ENCODE results near the gene CCDC9. TPM values are rescaled to one million over a fixed set of nuclear protein-coding genes. Genes with fewer than 3 reads are reported as not detected.
"Not testable (repeated sequence)": the region's sequence is repeated elsewhere in the genome, so short reads cannot be mapped to it uniquely, and the experiment has no call there.

CCDC9 gene
- total RNA-seq, 1 donor: 11.5 TPM

- Histone ChIP-seq H3K27me3 (ENCODE audit: insufficient read depth, low read length) (peaks cover 30% of the 10 kb centered on the region), H3K4me1 (ENCODE audit: insufficient read depth, low read length) (peaks cover 49% of the 10 kb centered on the region), H3K4me3 (ENCODE audit: low read length) (no peak overlapping the region), H3K9me3 (ENCODE audit: low read depth, low read length) (no peaks in the 10 kb centered on the region)
Observed at GRCh38 chr19:47243776-47244547, 12.4 kb upstream of the CCDC9 start.

- no peak overlapping the region for H3K4me3 ChIP-seq (ENCODE audit: low read length)
- H3K4me1 ChIP-seq (ENCODE audit: insufficient read depth, low read length): peaks cover 18% of the 10 kb centered on the region
- H3K9me3 ChIP-seq (ENCODE audit: low read depth, low read length): no peaks in the 10 kb centered on the region
- H3K27me3 ChIP-seq (ENCODE audit: insufficient read depth, low read length): peaks cover 2% of the 10 kb centered on the region
Observed at GRCh38 chr19:47247308-47247990, 8.9 kb upstream of the CCDC9 start.

GRCh38 chr19:47253016-47253415, 3.3 kb upstream of the CCDC9 start:
- H3K4me3 ChIP-seq (ENCODE audit: low read length); H3K27me3 ChIP-seq (ENCODE audit: insufficient read depth, low read length); H3K9me3 ChIP-seq (ENCODE audit: low read depth, low read length): not testable (repeated sequence)
- H3K4me1 ChIP-seq (ENCODE audit: insufficient read depth, low read length): peaks cover 13% of the 10 kb centered on the region

GRCh38 chr19:47253467-47253881, 2.9 kb upstream of the CCDC9 start:
- Histone ChIP-seq H3K27me3 (ENCODE audit: insufficient read depth, low read length) (no peaks in the 10 kb centered on the region), H3K9me3 (ENCODE audit: low read depth, low read length) (no peaks in the 10 kb centered on the region), H3K4me1 (ENCODE audit: insufficient read depth, low read length) (peaks cover 18% of the 10 kb centered on the region), H3K4me3 (ENCODE audit: low read length) (no peak overlapping the region)

GRCh38 chr19:47253970-47254369, 2.4 kb upstream of the CCDC9 start:
- no peaks in the 10 kb centered on the region for H3K9me3 ChIP-seq (ENCODE audit: low read depth, low read length)
- no peaks in the 10 kb centered on the region for H3K27me3 ChIP-seq (ENCODE audit: insufficient read depth, low read length)
- no peak overlapping the region for H3K4me3 ChIP-seq (ENCODE audit: low read length)
- H3K4me1 ChIP-seq (ENCODE audit: insufficient read depth, low read length): peaks cover 20% of the 10 kb centered on the region

- Histone ChIP-seq H3K4me3 (ENCODE audit: low read length) (peak overlapping the region; percentile 50), H3K4me1 (ENCODE audit: insufficient read depth, low read length) (peaks cover 20% of the 10 kb centered on the region)
Observed at GRCh38 chr19:47256693-47257410, 527 bp downstream of the CCDC9 start.

GRCh38 chr19:47257411-47258169, 1.3 kb downstream of the CCDC9 start:
- peak overlapping the region; percentile 46 for H3K4me3 ChIP-seq (ENCODE audit: low read length)
- H3K27me3 ChIP-seq (ENCODE audit: insufficient read depth, low read length): no peaks in the 10 kb centered on the region
- no peaks in the 10 kb centered on the region for H3K9me3 ChIP-seq (ENCODE audit: low read depth, low read length)
- H3K4me1 ChIP-seq (ENCODE audit: insufficient read depth, low read length): peaks cover 23% of the 10 kb centered on the region

More at GRCh38 chr19:47256693-47257410, 527 bp downstream of the CCDC9 start:
- no peaks in the 10 kb centered on the region for H3K27me3 ChIP-seq (ENCODE audit: insufficient read depth, low read length)
- H3K9me3 ChIP-seq (ENCODE audit: low read depth, low read length): no peaks in the 10 kb centered on the region

GRCh38 chr19:47258434-47258833, 2.1 kb downstream of the CCDC9 start:
- Histone ChIP-seq H3K4me1 (ENCODE audit: insufficient read depth, low read length) (peaks cover 29% of the 10 kb centered on the region), H3K4me3 (ENCODE audit: low read length) (no peak overlapping the region), H3K9me3 (ENCODE audit: low read depth, low read length) (no peaks in the 10 kb centered on the region), H3K27me3 (ENCODE audit: insufficient read depth, low read length) (no peaks in the 10 kb centered on the region)

GRCh38 chr19:47258895-47259555, 2.7 kb downstream of the CCDC9 start:
- H3K27me3 ChIP-seq (ENCODE audit: insufficient read depth, low read length): no peaks in the 10 kb centered on the region
- peaks cover 29% of the 10 kb centered on the region for H3K4me1 ChIP-seq (ENCODE audit: insufficient read depth, low read length)
- no peaks in the 10 kb centered on the region for H3K9me3 ChIP-seq (ENCODE audit: low read depth, low read length)
- H3K4me3 ChIP-seq (ENCODE audit: low read length): no peak overlapping the region

- Histone ChIP-seq H3K4me1 (ENCODE audit: insufficient read depth, low read length) (peaks cover 29% of the 10 kb centered on the region), H3K4me3 (ENCODE audit: low read length) (no peak overlapping the region), H3K27me3 (ENCODE audit: insufficient read depth, low read length) (no peaks in the 10 kb centered on the region), H3K9me3 (ENCODE audit: low read depth, low read length) (no peaks in the 10 kb centered on the region)
Observed at GRCh38 chr19:47260476-47260875, 4.2 kb downstream of the CCDC9 start.

GRCh38 chr19:47261946-47262793, 5.8 kb downstream of the CCDC9 start:
- H3K27me3 ChIP-seq (ENCODE audit: insufficient read depth, low read length); H3K9me3 ChIP-seq (ENCODE audit: low read depth, low read length); H3K4me3 ChIP-seq (ENCODE audit: low read length): not testable (repeated sequence)
- peaks cover 24% of the 10 kb centered on the region for H3K4me1 ChIP-seq (ENCODE audit: insufficient read depth, low read length)

GRCh38 chr19:47264629-47265028, 8.3 kb downstream of the CCDC9 start:
- Histone ChIP-seq H3K9me3 (ENCODE audit: low read depth, low read length) (no peaks in the 10 kb centered on the region), H3K4me3 (ENCODE audit: low read length) (no peak overlapping the region)

GRCh38 chr19:47266401-47266941, 10.1 kb downstream of the CCDC9 start:
- Histone ChIP-seq H3K9me3 (ENCODE audit: low read depth, low read length) (no peaks in the 10 kb centered on the region), H3K4me1 (ENCODE audit: insufficient read depth, low read length) (peaks cover 10% of the 10 kb centered on the region), H3K27me3 (ENCODE audit: insufficient read depth, low read length) (no peaks in the 10 kb centered on the region), H3K4me3 (ENCODE audit: low read length) (no peak overlapping the region)

More at GRCh38 chr19:47264629-47265028, 8.3 kb downstream of the CCDC9 start:
- peaks cover 10% of the 10 kb centered on the region for H3K4me1 ChIP-seq (ENCODE audit: insufficient read depth, low read length)
- no peaks in the 10 kb centered on the region for H3K27me3 ChIP-seq (ENCODE audit: insufficient read depth, low read length)

Data from mononuclear cell (primary cell).